ENCODE data around the gene PFKFB3.
"Not testable (repeated sequence)": the region's sequence is repeated elsewhere in the genome, so short reads cannot be mapped to it uniquely, and the experiment has no call there.

The PFKFB3 gene

GRCh38 chr10:6272126-6272525 is 69.4 kb downstream of the PFKFB3 start:
- DNase-seq (ENCODE audit: low spot score), result no peak

- DNase-seq (ENCODE audit: low spot score), result no peak
Observed at GRCh38 chr10:6273351-6273750, 70.6 kb downstream of the PFKFB3 start.

- DNase-seq (ENCODE audit: low spot score), result no peak
Observed at GRCh38 chr10:6274040-6274439, 71.3 kb downstream of the PFKFB3 start.

GRCh38 chr10:6274484-6274883 is 71.8 kb downstream of the PFKFB3 start:
- DNase-seq (ENCODE audit: low spot score), result no peak

- DNase-seq (ENCODE audit: low spot score), result no peak
Observed at GRCh38 chr10:6275022-6275997, 72.6 kb downstream of the PFKFB3 start.

GRCh38 chr10:6276356-6276755 is 73.6 kb downstream of the PFKFB3 start:
- DNase-seq (ENCODE audit: low spot score), result no peak

GRCh38 chr10:6278519-6279120 is 75.9 kb downstream of the PFKFB3 start:
- DNase-seq (ENCODE audit: low spot score), result no peak

GRCh38 chr10:6279540-6280267 is 77.0 kb downstream of the PFKFB3 start:
- no peak for DNase-seq (ENCODE audit: low spot score)

DNA sequence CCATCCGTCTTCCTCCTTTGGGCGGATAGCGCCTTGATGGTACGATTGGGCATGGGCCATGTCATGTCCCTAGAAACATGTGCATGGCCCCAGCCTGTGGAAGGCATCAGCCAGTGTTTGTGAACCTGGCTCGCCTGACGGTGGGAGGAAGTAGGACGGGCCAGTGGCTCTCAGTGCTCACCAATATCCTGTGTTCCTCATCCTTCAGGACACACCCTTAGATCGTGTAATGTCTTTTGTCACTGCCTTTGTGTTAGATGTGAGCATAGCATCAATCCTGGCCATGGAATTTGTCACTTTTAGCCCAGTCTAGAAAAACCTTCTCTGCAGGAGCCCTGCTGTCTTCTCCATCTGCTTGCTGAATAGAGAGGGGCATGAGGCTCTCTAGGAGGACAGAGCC is 77.6 kb downstream of the PFKFB3 start:
- no peak for DNase-seq (ENCODE audit: low spot score)

DNA sequence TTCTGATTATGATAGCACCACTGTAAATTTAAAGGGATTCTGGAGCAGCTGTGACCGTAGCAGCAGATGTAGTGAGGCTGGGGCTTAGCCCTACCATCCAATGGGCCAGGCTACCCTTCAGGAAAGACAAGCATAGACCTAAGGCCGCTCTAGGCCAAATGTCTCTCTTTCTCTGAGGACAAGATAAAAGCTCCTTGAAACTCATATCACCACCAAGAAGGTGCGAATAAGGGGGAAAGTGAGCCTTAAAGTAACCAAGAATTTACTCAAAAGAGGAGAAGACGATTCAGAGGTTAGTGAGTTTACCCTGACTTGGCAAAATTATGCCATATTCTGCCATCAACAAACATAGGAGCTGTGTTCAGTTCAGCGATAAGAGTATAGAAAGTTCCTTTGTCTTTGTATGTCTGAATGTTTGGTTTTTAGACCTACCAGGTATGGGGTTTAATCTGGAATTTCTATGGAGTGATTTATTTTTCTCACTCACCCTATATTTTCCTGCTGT is 79.8 kb downstream of the PFKFB3 start:
- no peak for DNase-seq (ENCODE audit: low spot score)

DNA sequence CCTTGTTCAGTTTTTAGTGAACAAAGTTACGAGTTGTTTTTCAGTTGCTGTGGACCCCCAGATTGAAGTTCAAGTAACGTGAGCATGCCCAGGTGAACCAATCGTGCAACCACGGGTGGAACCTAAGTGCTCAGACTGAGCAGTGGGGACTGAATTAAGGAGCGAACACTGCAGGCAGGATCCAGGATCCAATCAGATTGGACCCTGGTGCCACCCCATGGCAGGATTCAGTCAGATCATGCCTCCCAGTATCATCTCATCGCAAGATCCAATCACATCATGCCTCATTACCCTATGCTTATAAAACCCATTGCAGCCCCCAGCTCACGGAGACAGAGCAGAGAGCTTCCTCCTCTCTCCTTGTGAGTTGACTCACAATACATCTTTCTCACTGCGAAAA is 80.9 kb downstream of the PFKFB3 start:
- DNase-seq (ENCODE audit: low spot score), result no peak

DNA sequence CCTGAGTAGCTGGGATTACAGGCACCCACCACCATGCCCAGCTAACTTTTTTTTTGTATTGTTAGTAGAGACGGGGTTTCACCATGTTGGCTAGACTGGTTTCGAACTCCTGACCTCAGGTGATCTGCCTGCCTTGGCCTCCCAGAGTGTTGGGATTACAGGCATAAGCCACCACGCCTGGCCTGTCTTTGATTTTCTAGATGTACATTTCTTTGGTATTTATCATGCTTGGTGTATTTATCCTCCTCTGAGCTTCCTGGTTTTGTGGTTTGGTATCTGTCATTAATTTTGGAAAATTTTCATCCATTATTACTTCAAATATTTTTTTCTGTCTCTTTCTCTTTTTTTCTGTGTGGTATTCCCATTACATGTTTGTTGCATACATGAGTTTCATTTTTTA is 87.9 kb downstream of the PFKFB3 start:
- not testable (repeated sequence) for DNase-seq (ENCODE audit: low spot score)

GRCh38 chr10:6292741-6293151 is 90.0 kb downstream of the PFKFB3 start:
- no peak for DNase-seq (ENCODE audit: low spot score)

DNA sequence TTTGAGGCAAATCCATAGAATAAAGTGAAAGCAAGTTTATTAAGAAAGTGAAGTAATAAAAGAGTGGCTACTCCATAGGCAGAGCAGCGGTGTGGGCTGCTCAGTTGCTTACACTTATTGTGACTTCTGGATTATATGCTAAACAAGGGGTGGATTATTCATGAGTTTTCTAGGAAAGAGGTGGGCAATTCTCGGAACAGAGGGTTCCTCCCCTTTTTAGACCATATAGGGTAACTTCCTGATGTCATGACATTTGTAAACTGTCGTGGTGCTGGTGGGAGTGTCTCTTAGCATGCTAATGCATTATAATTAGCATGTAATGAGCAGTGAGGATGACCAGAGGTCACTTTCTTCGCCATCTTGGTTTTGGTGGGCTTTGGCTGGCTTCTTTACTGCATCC is 93.7 kb downstream of the PFKFB3 start:
- not testable (repeated sequence) for DNase-seq (ENCODE audit: low spot score)

- DNase-seq (ENCODE audit: low spot score), result no peak
Observed at GRCh38 chr10:6296828-6297251, 94.1 kb downstream of the PFKFB3 start.

DNA sequence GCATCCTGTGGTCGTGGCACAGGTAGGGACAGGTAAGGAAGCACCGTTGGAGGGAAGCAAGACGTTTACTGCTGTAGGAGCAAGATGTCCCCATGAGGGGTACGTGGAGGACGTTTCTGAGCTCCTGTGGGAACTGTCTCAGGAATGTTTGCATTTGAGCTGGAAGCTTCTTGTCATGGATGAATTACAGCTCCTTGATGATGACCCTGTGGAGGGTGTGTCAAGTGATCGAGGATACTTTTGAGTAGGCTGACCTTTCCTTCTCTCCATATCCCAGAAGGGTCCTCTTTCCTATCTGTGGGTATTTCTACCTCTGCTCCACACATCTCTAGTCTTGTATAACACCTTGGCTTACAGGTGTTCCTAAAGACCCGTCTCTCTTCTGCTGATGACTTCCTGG is 94.8 kb downstream of the PFKFB3 start:
- DNase-seq (ENCODE audit: low spot score), result no peak

DNA sequence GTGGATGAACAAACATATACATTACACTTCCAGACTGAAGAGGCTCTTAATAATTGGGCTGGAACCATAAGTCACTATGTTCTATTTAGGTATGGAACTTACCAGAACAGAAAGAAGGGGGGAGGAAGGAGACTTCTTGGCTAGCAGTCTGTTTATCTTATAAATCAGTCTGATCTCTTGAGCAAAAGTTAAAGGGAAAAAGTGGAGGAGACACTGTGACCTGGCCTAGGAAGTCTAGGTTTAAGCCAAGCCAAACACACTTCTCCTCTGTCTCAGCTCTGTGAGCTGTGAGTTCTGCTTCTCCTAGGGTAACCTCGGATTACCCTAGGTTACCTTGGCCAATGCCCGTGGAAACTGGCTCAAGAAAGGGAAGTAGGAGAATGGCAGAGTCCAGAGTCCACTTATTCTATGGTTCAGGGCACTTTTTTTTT is 95.2 kb downstream of the PFKFB3 start:
- DNase-seq (ENCODE audit: low spot score), result no peak

GRCh38 chr10:6298428-6298827 is 95.7 kb downstream of the PFKFB3 start:
- no peak for DNase-seq (ENCODE audit: low spot score)

- DNase-seq (ENCODE audit: low spot score), result no peak
Observed at GRCh38 chr10:6299234-6299633, 96.5 kb downstream of the PFKFB3 start.

DNA sequence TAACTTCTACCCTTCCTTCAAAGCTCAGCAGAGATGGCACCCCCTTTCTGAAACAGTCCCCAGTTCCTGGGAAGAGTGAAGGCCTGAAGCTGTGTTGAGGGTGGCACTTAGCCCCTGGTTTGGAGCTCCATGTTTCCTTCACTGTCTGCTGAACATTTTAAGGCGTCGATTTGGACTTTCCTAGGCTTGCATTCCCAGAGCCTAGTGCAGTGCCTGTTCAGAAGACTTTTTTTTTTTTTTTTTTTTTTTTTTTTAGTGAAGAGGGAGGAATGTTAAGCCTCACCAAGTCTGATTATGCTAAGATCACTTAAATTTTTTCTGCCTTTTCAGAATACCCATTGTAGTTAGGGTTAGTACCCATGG is 97.0 kb downstream of the PFKFB3 start:
- DNase-seq (ENCODE audit: low spot score), result no peak

GRCh38 chr10:6300106-6300783 is 97.5 kb downstream of the PFKFB3 start:
- no peak for DNase-seq (ENCODE audit: low spot score)
